8988T (cell line): ENCODE results near the gene ABCB11.
"Not testable (repeated sequence)": the region's sequence is repeated elsewhere in the genome, so short reads cannot be mapped to it uniquely, and the experiment has no call there.

Source experiments
- DNase-seq: peaks from one replicate; pipeline ENCODE4 v3.0.0; 2011

ABCB11 gene

GRCh38 chr2:168968342-168968741 lies 62.8 kb downstream of the ABCB11 start:
- no peak for DNase-seq

DNA sequence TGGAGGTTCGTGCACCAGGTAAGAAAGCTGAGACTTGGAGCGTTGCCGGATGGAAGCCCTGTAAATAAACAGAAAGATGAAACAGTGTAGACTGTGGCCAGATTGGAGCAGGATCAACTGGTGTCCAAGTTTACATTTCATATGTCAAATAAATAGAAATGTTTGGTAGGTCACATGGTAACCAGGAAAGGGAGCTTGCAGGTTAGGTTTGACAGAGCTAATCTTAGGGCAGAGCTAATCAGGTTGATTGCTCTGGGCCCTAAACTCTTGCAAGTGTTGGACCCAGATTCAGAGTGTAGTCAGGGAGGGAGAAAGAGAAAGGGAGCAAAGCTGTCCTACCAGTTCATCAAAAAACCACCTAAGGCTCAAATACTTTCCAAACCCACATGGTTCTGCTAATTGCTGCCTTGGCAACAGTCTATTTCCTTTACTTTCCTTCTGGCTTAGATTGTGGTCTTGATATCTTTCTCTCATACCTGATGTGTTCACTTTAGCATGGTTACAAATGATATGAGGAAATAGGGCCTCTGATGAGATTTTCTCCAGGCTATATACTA lies 66.8 kb downstream of the ABCB11 start:
- DNase-seq, result no peak

DNA sequence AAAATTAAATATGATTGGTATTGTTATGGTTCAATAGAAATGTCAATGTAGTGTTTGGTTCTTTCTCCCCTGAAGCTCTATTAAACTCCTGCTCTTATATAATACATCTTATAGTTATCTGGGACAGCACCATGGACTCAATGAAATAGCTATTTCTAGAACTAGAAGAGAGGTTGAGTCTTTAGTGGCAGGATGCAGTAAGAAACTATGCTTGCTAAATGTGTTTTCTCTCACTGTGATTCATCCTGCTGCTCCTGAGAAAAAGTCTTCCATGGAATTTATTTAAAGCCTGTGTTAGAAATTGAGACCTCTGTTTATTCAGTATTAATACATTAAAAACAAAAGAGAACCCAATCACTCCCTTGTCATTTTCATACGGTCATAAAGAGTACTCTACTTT lies 68.5 kb downstream of the ABCB11 start:
- no peak for DNase-seq

- DNase-seq, result no peak
Measured at GRCh38 chr2:168961450-168962229, 69.5 kb downstream of the ABCB11 start.

- no peak for DNase-seq
Measured at GRCh38 chr2:168956392-168956791, 74.7 kb downstream of the ABCB11 start.

DNA sequence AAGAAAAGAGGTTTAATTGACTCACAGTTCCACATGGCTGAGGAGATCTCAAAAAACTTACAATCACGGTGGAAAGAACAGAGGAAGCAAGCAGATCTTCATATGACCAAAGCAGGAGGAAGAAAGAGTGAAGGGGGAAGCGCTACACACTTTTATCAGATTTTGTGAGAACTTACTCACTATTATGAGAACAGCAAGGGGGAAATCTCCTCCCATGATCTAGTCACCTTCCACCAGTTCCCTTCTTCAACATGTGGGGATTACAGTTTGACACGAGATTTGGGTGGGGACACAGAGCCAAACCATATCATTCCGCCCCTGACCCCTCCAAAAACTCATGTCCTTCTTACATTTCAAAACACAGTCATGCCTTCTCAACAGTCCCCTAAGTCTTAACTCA lies 75.8 kb downstream of the ABCB11 start:
- no peak for DNase-seq

GRCh38 chr2:168954256-168954655 lies 76.9 kb downstream of the ABCB11 start:
- no peak for DNase-seq

GRCh38 chr2:168952424-168952823 lies 78.7 kb downstream of the ABCB11 start:
- no peak for DNase-seq

- DNase-seq, result no peak
Measured at GRCh38 chr2:168951871-168952270, 79.3 kb downstream of the ABCB11 start.

GRCh38 chr2:168949324-168949723 lies 81.8 kb downstream of the ABCB11 start:
- no peak for DNase-seq

- no peak for DNase-seq
Measured at GRCh38 chr2:168948621-168949212, 82.4 kb downstream of the ABCB11 start.

GRCh38 chr2:168945508-168945907 lies 85.6 kb downstream of the ABCB11 start:
- no peak for DNase-seq

GRCh38 chr2:168944065-168944464 lies 87.1 kb downstream of the ABCB11 start:
- no peak for DNase-seq

GRCh38 chr2:168941297-168941696 lies 89.8 kb downstream of the ABCB11 start:
- no peak for DNase-seq

- DNase-seq, result no peak
Measured at GRCh38 chr2:168939918-168940317, 91.2 kb downstream of the ABCB11 start.

DNA sequence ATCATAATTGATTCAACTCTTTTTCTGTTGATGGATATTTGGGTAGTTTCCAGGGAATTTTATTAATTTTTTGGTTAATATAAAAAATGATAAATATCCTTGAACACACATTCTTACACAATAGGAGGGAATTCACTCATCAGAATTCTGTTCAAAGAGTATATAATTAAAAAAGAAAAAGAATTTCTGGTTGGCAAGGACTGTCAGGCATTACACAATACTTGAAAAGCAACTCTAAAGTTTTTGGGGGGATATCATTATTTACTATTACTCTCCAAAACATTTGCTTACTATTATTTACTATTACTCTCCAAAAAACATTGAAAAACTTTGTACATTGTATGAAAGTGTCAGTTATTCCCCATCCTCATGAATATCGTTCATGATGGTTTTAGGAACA lies 92.1 kb downstream of the ABCB11 start:
- no peak for DNase-seq

GRCh38 chr2:168935810-168936581 lies 95.1 kb downstream of the ABCB11 start:
- no peak for DNase-seq

GRCh38 chr2:168934826-168935225 lies 96.3 kb downstream of the ABCB11 start:
- DNase-seq, result no peak

GRCh38 chr2:168932174-168932573 lies 99.0 kb downstream of the ABCB11 start:
- DNase-seq, result not testable (repeated sequence)

- DNase-seq, result no peak
Measured at GRCh38 chr2:168930242-168930641, 100.9 kb downstream of the ABCB11 start.

- DNase-seq, result no peak
Measured at GRCh38 chr2:168929031-168929430, 102.1 kb downstream of the ABCB11 start.

GRCh38 chr2:168928113-168928831 lies 102.9 kb downstream of the ABCB11 start:
- DNase-seq, result no peak
